ENCODE measurements around the gene GDI2.
"Not testable (repeated sequence)": the region's sequence is repeated elsewhere in the genome, so short reads cannot be mapped to it uniquely, and the experiment has no call there.

GDI2 gene

DNA sequence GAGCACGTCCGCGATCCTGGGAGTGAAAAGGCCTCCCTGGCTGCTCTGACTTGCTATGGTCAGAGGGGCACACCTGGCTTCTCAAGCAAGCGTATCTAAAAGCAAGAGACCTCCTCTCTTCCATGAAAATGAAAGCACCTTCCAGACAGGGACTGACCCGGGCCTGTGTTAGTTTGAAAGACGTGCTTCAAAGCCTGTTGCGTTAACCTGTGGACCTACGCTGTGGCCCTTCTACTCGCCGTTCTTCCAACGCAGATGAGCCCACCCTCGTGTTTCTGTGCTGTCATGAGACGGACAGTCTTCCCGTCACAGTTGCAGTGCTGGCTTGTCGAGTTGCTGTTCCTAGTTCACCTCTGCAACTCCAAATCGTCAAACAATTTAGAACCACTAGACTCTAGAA, 15.5 kb upstream of the GDI2 start:
- in situ Hi-C loops (cut with HindIII; ENCODE audit: low sequenced_read_pairs), result no loop called here

GRCh38 chr10:5827841-5828240, 14.6 kb upstream of the GDI2 start:
- in situ Hi-C loops (cut with HindIII; ENCODE audit: low sequenced_read_pairs), result no loop called here

- in situ Hi-C loops (cut with HindIII; ENCODE audit: low sequenced_read_pairs), result not testable (repeated sequence)
Observed at GRCh38 chr10:5826511-5826910, 13.3 kb upstream of the GDI2 start.

DNA sequence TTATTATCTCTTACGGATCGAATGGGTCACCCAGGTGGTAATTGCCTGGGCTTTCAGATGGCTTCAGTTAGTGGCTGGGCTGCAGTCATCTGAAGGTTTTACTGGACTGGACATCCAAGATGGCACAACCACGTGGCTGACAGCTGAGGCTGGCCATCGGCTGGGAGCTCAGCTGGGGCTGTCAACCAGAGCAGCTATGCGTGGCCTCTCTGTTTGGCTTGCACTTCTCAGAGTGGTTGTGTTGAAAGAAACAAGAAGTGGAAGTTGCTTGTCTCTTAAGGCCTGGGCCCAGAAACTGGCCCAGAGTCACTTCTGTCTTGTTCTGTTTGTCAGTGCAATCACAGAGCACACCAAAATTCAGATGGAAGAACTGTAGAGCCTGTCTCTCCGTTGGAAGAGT, 5.7 kb upstream of the GDI2 start:
- in situ Hi-C loops (cut with HindIII; ENCODE audit: low sequenced_read_pairs), result no loop called here

DNA sequence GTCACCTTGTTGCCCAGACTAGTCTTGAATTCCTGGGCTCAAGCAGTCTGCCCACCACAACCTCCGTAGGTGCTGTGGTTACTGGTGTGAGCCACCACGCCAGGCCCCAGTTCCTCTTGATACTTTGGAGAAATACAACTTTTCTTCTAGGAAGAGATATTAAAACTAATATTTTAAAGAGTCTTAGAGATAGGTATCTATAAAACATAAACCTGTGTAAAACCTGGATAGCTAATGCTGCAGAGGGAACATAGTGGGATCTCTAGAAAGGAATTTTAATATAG, 4.8 kb upstream of the GDI2 start:
- in situ Hi-C loops (cut with HindIII; ENCODE audit: low sequenced_read_pairs), result no loop called here

- in situ Hi-C loops (cut with HindIII; ENCODE audit: low sequenced_read_pairs), result no loop called here
Observed at GRCh38 chr10:5817322-5818047, 4.3 kb upstream of the GDI2 start.

- in situ Hi-C loops (cut with HindIII; ENCODE audit: low sequenced_read_pairs), result no loop called here
Observed at GRCh38 chr10:5816170-5816569, 2.9 kb upstream of the GDI2 start.

GRCh38 chr10:5814110-5815107, 1.2 kb upstream of the GDI2 start:
- in situ Hi-C loops (cut with HindIII; ENCODE audit: low sequenced_read_pairs), result no loop called here

DNA sequence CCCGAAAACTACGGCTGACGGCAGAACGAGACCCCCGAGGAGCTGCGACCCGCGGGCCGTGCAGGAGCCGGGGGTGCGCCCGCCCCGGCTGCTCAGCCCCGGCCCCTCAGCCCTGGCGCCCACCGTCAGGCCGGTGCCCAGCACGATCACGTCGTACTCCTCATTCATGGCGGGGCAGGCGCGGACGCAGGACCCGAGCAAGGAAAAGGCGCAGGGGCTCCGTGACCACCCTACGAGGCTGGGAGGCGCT, 218 bp downstream of the GDI2 start:
- in situ Hi-C loops (cut with HindIII; ENCODE audit: low sequenced_read_pairs), result no loop called here

DNA sequence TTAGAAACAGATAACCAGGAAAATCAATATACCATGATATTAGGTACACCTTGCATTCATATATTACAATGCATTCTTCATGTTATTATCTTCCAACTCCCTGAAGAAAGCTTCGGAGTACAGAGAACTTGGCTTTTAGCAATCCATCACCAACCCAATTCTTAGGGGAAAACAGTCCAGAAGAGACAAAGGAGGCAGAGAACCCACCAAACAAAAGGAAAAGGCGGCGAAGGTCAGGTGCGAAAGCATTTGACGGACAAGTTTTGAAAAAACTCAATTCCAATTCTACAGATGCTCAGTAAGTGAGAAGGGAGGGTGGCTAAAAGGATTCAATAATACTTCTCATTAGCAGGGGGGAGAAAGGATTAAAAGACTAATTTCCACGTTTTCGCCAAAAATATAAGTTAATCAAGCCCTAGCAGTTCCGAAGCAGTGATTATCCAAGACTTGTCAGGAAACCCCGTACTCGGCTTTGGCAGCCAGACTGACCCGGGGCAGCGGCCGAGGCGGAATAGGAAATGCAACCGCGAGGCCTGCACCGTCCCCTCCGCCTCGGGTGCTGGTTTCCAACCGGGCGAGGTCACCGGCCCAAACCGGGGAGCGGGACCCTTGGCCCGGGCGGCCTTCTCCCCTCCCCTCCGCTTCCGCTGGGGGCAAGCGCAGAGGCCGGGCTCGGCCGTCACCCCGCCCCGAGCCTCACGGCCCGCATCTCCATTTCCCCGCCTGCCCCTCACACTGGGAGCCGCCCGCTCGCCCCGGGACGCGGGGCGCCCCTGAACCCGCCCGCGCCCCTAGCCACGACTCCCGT, 747 bp downstream of the GDI2 start:
- in situ Hi-C loops (cut with HindIII; ENCODE audit: low sequenced_read_pairs), result no loop called here

DNA sequence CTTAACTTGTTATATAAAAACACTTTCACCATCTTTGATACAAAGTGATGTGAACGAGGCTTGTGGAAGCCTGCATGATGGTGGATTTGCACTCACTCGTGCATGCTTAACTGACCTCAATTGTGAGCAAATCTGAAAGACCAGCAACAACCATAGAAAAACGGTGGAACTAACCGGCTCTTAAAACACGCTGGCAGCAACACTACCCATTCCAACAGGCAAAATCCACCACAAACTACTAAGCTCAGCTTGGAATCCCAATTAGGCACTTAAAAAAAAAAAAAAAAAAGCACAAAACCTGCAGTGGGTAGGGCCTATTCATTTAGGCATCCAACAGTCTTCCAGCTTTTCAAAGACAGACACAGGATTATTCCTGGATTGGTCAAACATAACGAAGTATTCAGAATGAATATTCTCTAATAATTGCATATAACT, 1.8 kb downstream of the GDI2 start:
- in situ Hi-C loops (cut with HindIII; ENCODE audit: low sequenced_read_pairs), result no loop called here

GRCh38 chr10:5810225-5810624, 3.0 kb downstream of the GDI2 start:
- in situ Hi-C loops (cut with HindIII; ENCODE audit: low sequenced_read_pairs), result no loop called here

GRCh38 chr10:5809527-5810154, 3.6 kb downstream of the GDI2 start:
- in situ Hi-C loops (cut with HindIII; ENCODE audit: low sequenced_read_pairs), result no loop called here

DNA sequence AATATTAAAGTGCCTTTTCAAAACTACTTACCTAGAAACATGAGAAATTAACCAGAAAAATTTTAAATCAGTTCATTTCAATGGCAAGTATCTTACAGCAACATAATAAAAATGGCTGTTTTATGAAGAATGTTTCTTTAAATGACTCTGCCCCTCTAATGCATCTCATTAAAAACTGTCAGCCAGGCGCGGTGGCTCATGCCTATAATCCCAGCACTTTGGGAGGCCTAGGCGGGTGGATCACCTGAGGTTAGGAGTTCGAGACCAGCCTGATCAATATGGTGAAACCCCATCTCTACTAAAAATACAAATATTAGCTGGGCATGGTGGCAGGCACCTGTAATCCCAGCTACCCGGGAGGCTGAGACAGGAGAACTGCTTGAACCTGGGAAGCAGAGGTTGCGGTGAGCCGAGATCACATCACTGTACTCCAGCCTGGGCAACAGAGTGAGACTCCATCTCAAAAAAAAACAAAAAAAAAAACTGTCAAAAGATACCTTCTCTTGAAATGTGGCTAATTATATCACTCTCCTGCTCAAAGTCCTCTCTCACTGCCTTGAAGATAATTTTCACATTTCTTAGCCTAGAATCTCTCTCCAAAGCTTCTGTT, 4.3 kb downstream of the GDI2 start:
- in situ Hi-C loops (cut with HindIII; ENCODE audit: low sequenced_read_pairs), result not testable (repeated sequence)

DNA sequence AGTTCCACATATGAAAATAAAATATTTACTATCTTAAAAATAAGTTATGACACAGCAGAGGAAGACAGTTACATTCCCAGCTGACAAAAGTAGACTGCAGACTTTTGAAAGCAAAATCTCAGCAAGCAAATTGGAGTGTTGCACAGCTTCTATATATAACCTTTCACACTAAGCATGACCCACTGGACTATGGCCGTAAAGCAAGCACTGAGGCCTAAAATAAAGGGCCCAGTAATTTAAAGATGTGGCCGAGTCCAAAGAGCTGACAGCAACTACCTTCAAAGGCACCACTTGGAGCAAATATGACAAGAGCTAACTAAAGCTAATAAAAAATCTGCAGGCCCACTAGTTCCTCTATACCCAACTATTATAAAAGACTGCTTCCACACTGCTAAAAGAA, 6.5 kb downstream of the GDI2 start:
- in situ Hi-C loops (cut with HindIII; ENCODE audit: low sequenced_read_pairs), result no loop called here

DNA sequence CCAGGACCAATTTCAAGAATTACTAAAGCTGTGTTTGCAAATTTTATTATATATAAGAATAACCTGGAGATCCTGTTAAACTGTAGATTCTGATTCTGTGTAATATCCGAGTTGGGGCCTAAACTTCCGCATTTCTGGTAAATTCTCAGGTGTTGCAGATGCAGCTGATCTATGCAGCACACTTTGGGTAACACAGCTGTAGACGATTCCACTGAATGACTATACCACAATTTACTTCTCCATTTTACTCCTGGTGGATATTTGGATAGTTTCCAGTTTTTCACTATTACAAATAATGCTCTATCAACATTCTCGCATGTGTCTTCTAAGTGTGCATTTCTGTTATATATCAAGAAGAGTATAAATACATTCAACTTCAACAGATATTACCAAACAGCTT, 7.5 kb downstream of the GDI2 start:
- in situ Hi-C loops (cut with HindIII; ENCODE audit: low sequenced_read_pairs), result no loop called here

GRCh38 chr10:5805260-5805659, 8.0 kb downstream of the GDI2 start:
- in situ Hi-C loops (cut with HindIII; ENCODE audit: low sequenced_read_pairs), result no loop called here

DNA sequence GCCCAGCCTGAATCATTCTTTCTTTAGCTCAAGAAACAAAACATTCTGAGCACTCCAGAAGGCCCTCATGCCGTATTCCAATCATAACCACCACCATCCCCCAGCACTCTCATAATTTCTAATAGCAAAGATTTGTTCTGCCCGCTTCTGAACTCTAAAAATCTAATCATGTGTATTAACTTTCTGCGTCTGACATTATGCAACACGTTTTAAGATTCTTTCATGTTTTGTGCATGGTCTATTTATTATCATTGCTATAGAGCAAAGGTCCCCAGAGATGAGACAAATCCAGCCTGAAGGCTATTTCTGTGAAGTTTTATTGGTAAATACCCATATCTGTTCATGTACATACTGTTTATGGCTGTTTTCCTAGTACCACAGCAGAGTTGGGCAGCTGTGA, 8.8 kb downstream of the GDI2 start:
- in situ Hi-C loops (cut with HindIII; ENCODE audit: low sequenced_read_pairs), result no loop called here

- in situ Hi-C loops (cut with HindIII; ENCODE audit: low sequenced_read_pairs), result no loop called here
Observed at GRCh38 chr10:5800782-5801181, 12.5 kb downstream of the GDI2 start.

DNA sequence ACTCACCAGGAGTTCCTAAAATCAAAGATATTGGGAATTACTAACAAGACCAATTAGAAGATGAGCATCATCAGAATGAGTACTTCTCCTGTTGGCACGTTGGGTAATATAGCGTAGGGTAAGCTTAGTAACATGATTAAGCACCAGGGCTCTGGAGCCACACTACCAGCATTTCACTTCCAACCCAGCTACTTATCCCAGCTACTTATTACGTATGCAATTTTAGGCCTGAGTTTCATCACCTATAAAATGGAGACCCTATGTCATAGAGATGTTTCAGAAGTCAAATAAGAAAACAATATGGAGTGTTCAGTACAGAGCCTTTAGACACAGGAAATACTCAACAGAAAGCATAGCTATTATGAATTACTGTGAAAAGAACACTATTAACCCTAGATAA, 19.0 kb downstream of the GDI2 start:
- in situ Hi-C loops (cut with HindIII; ENCODE audit: low sequenced_read_pairs), result no loop called here

GRCh38 chr10:5789626-5790025, 23.6 kb downstream of the GDI2 start:
- in situ Hi-C loops (cut with HindIII; ENCODE audit: low sequenced_read_pairs), result no loop called here

All from DLD1 (cell line).